HG03060 (cell line): Measurements from ENCODE around the gene EBF3.

Experiments used
- ATAC-seq: cut with Tn5 transposase; IDR thresholded peaks from one replicate; pipeline ENCODE4 v1.9.1; 2021; ENCODE audit warnings: low read depth, moderate number of reproducible peaks; ENCODE audit not compliant: unreplicated experiment

The EBF3 gene

DNA sequence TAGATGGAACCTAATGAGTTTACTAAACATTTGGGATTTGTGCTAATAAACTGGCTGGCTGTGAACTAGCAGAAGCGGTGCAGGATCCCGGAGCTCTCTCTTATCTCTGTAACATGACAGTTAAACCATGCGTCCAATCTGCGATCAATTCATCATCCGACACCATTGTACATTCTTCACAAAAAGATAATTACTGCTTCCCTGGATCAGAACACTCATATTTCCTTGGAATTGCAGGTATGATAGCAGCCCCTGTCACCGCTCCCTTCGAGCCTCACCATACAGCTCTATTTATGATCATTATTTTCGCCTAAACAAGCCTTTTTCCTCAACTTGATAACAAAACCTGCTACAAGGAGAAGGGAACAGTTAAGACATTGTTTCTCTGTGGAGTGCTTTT lies 18.5 kb downstream of the EBF3 start:
- no peak for ATAC-seq

DNA sequence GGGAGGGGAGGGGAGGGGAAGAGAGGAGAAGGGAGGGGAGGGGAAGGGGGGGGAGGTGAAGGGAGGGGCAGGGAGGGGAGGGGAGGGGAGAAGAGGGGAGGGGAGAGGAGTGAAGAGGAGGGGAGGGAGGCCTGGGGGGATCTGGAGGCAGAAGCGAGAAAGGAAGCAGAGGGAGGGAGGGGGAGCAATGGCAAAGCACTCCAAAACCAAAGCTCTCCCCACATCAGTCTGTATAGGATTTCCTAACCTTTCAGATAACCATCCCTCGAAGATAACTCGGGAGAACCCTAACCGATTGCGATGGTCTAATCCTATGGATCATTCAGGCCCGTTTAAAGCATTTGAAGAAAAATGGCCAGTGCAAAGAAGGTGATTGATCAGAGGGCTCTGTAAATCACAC lies 19.0 kb downstream of the EBF3 start:
- no peak for ATAC-seq

DNA sequence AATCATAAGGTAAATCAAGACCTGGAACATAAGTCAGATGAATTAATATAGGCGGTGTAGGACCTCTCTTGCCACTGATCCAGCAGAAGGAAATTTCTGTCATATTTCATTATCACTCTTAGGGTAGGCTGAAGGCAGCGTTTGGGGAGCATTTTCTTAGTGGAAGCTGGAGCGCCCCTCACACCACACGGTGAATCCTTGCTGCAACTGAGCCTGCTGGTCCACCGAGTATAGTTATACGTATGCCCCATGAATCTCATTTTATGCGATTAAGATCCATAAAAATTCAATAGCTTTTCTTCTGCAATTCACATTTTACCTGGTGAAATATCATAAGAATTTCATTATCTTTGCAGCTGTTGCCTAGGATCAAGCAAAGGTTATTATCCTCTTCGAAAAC lies 19.6 kb downstream of the EBF3 start:
- no peak for ATAC-seq

DNA sequence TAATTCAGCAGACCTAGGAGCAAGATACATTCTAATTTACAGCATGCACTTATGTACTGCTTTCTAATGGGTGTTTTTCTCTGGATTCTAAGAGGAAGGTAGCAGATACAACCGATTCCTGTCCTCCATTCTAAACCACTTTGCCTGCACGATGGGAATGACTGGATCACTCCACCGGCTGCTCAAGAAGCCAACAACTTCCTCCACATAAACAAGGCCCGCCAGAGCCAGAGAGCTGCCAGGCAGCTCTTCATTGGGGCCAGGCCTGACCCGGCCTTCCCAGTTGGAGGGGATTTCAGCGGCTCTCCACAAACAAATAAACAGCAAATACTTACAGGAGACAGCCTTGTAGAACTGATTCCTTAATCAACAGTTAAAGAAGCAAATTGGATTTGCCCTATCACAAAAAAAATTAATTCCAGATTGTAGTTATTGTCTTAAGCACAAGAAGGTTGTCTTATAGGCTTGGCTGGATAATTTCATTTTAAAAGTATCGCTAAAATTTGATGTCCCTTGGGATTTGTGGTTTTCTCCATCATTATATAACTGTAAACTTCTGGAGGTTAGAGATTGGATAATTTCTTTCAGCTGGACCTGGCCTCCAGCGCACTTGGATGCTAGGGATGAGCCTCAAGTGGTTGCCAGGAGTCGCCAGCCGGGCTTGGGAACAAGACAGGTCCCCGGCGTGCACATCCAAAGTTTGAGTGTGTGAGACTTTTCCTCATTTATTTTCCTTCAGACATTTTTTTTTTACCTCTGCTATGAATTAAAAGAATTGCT lies 20.9 kb downstream of the EBF3 start:
- ATAC-seq, result no peak

DNA sequence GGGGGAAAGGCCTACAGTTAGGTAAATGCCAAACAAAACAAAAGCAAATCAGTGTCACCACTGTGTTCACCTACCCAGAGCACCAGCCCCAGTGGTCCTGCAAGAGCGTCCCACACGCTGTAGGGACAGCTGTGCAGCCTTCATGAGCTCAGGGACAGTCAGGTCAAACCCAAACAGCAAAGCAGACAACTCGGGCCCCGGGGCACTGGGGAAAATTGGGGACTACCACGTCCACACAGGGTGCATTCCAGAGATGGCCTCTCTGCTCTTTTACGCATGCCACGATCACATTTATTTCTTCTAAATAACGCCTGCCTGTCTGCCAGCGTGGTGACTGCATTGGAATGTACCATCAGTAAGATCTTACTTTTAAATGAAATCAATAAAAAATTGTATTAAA lies 21.7 kb downstream of the EBF3 start:
- ATAC-seq, result no peak

DNA sequence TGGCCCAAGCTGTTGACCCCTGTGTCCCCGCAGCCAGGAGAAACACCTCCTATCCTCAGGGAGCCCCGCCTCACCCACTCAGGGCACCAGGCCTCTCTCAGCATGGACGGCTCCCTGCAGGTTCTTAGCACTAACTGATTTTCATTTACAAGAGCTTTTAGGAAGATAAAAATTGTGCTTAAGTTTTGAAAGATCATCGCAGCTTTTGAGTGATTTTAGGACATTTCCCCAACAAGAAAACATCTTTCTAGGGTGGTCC lies 22.1 kb downstream of the EBF3 start:
- ATAC-seq, result no peak

DNA sequence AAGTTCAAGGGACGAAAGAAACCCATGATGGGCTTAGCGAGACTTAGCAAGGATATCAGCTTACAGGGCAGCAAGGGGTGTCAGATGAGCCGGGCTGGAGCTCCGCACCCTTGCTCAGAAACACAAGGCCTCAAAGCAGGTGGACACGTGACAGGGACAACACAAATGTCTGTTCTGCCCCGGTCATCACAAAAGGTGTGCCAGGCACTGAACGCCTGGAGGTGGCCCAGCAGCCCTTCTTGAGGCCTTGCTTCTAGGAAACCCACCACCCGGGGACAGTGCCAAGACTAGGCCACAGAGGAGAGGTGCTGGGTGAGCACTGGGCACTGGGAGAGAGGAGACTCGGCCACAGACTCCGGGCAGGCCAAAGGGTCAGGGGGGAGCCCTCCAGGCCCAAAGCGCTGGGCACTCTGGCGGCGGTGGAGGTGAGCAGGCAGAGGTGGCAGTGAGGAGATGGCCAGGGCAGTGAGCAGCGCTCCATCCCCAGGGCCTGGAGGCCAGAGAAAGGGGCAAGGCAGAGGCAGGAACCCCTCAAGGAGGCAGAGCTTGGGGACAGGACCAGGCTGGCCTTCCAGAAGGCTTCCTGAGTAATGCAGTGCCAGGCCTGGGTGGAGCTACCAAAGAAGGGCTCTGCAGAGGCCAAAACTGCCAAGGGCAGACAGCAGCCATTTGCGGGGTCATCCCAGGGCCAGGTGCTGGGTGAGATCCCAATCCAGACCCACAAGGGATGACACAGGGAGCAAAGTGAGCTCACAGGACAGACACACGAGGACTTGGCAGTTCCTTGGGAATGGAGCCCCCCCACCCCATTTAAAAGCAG lies 22.7 kb downstream of the EBF3 start:
- no peak for ATAC-seq

DNA sequence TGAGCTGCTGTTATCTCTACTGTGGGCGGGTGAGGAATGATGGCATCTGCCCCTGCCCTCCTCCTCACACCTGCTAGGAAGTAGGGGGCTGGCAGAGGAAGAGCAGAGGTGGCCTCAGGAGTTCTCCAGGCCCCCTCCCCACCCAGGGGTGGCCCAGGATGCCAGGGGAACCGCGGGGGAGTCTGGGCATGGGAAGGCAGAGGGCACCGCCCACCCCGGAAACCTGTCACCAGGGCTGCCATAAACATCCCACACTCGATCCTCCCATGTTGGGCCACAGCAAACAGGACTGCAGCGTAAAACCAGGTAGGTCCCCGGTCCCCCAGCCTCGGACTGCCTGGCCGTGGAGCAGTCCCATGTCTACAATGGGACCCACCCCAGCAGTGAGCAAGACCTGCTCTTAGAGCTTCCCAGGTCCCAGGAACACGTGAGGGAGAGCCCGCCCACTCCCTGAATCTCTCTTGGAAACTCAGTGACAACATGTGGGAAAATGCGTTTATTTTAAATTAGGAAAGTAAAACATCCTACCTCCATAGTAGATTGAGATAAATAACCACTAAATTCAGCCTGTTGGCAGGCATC lies 23.4 kb downstream of the EBF3 start:
- ATAC-seq, result no peak

DNA sequence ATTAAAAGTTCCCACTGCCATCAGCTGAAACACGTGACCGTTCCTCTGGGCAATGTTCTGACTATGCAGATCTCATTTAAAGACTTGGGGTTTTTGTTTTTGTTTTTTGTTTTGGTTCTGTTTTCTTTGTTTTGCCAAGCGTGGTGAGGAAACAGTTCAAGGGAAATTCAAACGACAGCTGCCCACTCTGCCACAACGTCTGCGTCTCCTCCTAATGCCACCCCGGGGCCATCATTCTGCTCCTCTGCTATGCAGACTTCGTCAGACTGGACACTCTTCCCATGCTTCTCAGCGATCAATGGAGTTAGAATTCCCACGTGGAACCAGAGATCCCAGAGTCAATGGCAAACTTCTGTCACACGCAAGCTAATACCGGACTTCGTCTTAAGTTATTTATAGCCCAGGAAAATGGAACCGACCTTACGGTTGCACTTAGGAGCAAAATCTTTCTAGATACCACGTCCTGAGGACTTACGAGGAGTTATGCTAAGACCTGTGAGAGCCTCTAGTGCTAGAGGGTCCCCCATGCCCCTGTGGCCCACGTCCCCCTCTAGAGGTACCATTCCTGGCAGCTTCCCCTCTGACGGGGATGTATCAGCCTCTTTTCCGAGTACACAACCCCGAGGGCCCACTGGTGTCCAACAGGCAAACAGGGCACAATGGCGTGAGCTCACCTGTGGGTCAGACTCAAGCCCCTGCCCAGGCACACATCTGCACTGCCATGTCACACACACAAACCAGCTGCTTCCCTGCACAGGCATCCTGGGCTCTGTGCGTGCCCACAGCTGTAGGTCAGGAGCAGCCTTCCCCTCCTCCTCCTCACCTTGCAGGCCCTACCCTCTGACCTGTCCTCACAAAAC lies 24.4 kb downstream of the EBF3 start:
- no peak for ATAC-seq

DNA sequence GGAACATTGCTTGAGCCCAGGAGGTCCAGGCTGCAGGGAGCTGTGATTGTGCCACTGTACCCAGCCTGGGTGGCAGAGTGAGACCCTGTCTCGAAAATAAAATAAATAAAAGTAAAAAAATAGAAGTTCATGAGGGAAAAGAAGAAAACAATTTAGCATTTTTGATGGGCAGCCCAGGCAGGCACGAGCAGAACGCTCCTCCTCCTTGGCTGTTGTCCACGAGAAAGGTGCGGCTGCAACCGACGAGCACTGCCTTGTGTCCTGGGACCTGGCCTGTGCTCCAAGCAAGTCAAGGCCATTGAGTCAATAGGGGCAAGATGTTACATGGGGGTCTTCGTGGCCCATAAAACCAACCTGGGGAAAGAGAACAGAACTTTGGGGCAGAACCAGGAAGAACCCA lies 25.6 kb downstream of the EBF3 start:
- no peak for ATAC-seq

DNA sequence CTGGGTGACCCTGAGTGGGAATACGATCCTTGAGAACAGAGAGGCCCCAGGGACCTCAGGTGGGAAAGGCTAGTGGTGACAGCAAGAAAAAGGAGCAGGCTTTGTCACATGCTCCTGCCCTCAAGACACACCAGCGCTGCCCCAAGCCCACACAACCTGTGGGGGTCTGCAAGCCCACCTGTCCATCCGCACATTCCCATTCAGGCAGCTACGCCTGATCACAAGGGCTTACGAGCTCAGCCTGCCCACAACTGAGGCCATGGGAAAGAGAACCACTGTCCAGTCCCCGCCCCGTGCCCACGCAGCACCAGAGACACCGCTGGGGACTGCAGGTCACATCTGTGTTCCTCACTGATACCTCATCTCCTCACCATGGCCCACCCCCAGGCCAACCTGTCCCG lies 26.7 kb downstream of the EBF3 start:
- ATAC-seq, result no peak

DNA sequence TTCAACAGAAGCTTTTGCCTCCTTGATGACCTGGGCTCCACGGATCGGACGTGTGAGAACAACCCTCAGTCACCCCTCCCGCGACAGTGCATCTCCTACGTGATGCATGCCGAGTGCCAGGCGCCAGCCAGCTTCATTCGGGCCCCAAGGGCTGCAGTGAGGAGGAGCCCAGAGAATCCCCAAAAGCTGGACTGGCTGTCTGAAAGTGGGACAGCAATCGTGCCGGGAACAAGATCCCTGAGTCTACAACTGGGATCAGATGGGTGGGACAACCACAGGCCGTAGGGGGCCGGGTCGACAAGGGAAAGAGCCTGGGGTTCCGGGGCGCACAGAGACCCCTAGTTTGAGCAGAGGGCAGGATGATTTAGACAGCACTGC lies 27.2 kb downstream of the EBF3 start:
- no peak for ATAC-seq

DNA sequence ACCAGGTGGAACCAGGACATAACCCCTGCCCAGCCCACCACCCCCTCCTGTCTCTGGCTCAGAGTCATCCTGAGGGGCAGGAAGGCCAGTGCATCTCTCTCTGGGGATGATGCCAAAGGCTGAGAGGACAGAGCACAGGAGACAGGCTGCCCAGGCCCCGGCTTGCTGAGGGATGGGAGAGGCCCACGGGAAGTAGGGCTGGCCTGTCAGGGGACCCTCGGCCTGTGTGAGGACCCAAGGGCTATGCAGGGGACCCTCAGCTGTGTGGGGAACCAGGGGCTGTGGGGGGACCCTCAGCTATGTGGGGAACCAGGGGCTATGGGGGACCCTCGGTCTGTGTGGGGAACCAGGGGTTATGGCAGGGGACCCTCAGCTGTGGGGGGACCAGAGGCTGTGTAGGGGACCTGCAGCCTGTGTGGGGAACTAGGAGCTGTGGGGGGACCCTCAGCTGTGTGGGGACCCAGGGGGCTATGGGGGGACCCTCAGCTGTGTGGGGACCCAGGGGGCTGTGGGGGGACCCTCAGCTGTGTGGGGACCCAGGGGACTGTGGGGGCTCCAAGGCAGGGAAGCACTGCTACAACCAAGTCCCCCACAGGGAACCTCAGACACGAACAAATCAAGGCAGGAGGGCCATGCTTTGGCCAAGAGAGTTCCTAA lies 27.7 kb downstream of the EBF3 start:
- no peak for ATAC-seq

DNA sequence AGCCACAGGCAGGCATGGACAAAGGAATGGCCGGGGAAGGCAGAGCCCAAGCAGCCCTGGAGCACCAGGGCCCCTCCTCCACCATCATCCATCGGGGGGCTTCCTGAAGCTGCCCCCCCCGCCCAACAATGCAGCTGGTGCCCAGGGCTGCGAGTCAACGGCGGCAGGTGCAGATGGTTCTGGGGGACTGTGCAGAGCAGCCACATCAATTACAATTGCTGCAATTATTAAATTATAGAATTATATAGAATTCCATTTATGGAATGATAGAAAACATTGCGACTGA lies 28.3 kb downstream of the EBF3 start:
- ATAC-seq, result no peak

DNA sequence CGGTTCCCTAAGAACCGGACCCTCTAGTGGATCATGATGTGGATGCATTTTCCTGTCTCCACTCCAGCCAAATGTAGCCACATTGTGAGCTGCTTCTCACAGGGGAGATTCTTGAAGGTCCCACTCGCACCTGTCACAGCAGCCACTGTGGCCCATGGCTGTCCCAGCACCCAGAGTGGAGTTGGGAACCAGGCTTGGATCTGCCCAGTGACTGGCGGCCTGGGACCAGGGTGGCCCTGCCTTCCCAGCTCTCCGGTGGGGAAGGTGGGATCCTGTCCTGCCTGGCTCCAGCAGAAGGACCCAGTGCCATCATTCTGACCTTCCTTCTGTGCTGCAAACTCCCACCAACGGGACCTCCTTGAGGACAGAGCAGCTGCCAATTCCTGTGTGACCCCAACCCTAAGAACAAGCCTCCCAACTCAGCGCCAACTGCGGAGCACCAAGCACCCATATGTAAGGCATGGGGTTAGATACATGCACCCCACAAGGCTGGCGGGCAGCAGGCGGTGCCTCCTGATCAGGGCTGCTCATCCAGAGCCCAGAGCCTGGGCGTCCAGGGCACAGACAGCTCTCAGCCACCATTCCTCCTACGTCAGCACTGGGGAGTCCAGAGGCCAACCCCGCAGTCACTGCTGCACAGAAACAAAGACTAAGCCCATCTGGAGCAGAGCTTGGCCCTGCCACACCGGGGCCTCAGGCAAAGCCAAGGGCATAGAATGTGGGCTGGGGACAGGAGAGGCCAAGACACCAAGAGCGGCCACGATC lies 28.8 kb downstream of the EBF3 start:
- no peak for ATAC-seq

DNA sequence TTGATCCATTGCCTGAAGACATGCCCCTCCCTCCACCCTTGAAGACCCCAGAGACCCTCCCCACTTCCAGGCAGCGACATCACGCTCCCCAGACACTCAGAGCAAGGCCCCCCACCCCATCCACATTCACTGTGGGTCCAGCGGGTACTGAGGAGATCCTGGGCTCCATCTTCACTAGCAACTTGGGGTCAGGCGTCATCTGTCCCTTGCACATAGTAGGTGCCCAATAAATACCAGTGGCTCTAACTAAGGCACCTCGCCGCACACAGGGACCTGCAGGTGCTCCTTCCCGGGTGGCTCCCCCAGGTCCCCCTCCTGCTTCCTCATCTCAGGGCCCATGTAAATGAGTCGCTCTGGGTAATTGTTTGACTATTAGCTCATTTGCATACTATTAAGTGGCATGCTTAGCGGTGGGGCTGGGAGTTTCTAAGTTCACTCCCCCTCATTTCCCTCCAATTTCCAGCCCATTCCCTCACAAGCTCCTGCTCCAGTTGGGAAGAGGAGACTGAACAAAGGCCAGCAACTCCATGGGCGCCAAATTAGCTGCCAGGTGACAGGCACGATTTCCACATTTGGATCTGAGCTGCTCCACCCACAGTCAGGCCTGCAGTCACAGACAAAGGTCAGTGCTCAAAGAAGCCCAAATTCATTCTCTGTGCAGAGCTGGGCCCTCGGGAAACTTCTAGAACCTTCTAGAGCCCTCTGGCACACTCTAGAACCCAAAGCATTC lies 29.7 kb downstream of the EBF3 start:
- ATAC-seq, result no peak

DNA sequence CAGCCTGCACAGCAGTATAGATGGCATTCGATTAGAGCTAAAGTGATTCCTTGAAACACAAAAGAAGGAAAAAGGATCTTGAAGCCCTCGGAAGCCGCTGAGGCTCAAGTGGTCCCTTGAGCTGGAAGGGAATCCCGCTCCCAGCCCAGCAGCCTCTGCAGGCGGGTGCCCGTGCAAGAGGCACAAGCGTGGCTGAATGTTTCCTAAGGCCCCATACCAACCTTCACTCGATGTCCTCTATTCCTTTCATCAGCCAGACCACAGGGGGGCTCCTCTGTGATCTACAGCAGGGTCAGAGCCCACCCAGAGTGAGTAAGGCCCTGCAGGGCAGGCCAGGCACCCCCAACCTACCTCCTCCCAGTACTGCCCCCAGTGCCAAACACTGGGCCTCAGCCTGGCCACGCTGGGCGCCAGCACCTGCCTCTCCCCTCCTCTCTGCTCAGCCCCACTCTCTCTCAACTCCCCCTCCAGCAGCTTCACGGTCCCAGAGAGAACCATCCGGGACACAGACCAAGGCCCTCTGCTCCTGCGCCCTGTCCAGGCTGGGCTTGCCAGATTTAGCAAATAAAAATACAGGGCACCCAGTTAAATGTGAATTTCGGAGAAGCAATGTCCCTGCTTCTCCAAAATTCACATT lies 30.5 kb downstream of the EBF3 start:
- ATAC-seq, result no peak

DNA sequence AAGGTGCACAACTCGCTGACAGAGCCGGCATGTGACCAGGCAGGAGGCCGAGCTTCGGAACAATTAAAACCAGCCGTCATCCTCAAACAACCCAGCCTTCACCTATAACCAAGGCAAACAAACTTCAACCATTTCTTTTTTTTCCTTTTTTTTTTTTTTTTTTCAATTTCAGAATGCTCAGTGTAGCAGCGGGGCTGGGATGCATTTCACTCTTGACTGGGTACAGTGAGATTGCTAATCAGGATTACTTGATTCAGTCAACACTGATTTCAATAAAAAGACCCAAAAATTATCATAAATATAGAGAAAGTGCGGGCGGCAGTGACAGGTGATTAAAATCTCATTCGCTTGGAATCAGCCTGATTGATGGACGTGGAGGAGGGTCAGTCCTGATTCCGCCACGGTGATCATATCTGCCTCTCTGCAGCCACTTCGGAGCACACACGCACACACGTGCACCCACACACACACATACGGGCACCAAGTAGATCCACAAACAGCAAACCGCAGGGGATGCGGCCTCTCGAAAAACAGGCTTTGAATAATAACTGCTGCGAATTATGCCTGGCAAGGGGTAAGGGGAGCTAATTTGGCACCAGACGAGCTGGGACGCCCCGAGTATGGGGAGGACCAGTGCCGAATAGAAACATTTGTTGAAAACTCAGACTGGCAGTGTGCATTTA lies 31.2 kb downstream of the EBF3 start:
- ATAC-seq, result no peak
